PC-3 (cell line): ENCODE measurements around the gene LMAN1. TPM values are rescaled to one million over a fixed set of nuclear protein-coding genes. Genes with fewer than 3 reads are reported as not detected.
A peak's percentile ranks its signal among the peaks of the same experiment; 100 is the strongest.

Source experiments
- ATAC-seq: fragments of 200-7000 bp; cut with Tn5 transposase; 2 replicates; pipeline ENCODE4 v1.9.1; 2020; ENCODE audit warnings: mild to moderate bottlenecking, moderate library complexity
- BruUV-seq: library from RNA; stranded (reverse); fragments of 400-500 nt; replicated peaks from 2 replicates; lab custom pipeline; 2021; lab: Mats Ljungman, UMichigan
- CTCF ChIA-PET: fragments of 300-600 bp; sonication (Branson Sonifier 250); formaldehyde crosslinking; loops from one replicate; lab custom pipeline; 2022; ENCODE audit warnings: antibody characterized with exemption; lab: Charles Lee
- POLR2A ChIA-PET: fragments of 300-600 bp; sonication (Branson Sonifier 250); formaldehyde crosslinking; loops from one replicate; lab custom pipeline; 2022; ENCODE audit warnings: antibody characterized with exemption; ENCODE audit not compliant: unreplicated experiment; lab: Charles Lee
- DNase-seq: peaks from one replicate; pipeline ENCODE4 v3.0.0-alpha.2; 2015
- H2AFZ ChIP-seq: fragments of 300-600 bp; sonication (generic); 2 replicates; pipeline ENCODE4 v1.6.0; 2016; ENCODE audit warnings: antibody characterized with exemption, low read length
- H3F3A ChIP-seq: fragments of 300-600 bp; sonication (generic); one replicate; pipeline ENCODE4 v1.6.0; 2017; ENCODE audit warnings: antibody characterized with exemption, low read length, control low read depth, mild to moderate bottlenecking; ENCODE audit not compliant: unreplicated experiment
- H3K27ac ChIP-seq: fragments of 300-600 bp; sonication (generic); 2 replicates; pipeline ENCODE4 v1.5.1; 2016; ENCODE audit warnings: mild to moderate bottlenecking, low read length
- H3K27me3 ChIP-seq: fragments of 300-600 bp; sonication (generic); 2 replicates; pipeline ENCODE4 v1.6.1; 2016; ENCODE audit warnings: low read length, mixed read lengths
- H3K36me3 ChIP-seq: fragments of 300-600 bp; sonication (generic); 2 replicates; pipeline ENCODE4 v1.6.1; 2016; ENCODE audit warnings: low read depth, mixed run types, low read length, mixed read lengths
- H3K4me1 ChIP-seq: fragments of 300-600 bp; sonication (generic); 2 replicates; pipeline ENCODE4 v1.5.1; 2016; ENCODE audit warnings: low read length; ENCODE audit not compliant: insufficient read depth
- H3K4me2 ChIP-seq: fragments of 300-600 bp; sonication (generic); 2 replicates; pipeline ENCODE4 v1.6.0; 2016; ENCODE audit warnings: low read length
- H3K4me3 ChIP-seq: fragments of 300-600 bp; sonication (generic); 2 replicates; pipeline ENCODE4 v1.5.1; 2016; ENCODE audit warnings: mild to moderate bottlenecking, low read length, mixed read lengths
- H3K79me2 ChIP-seq: fragments of 300-600 bp; sonication (generic); 2 replicates; pipeline ENCODE4 v1.6.1; 2017; ENCODE audit warnings: low read length, mixed read lengths
- H3K9ac ChIP-seq: fragments of 300-600 bp; sonication (generic); 2 replicates; pipeline ENCODE4 v1.6.0; 2016; ENCODE audit warnings: mild to moderate bottlenecking, low read length
- H3K9me2 ChIP-seq: fragments of 300-600 bp; sonication (generic); replicated peaks from 2 replicates; pipeline ENCODE4 v1.6.1; 2016; ENCODE audit warnings: mixed run types, low read length, mixed read lengths
- H3K9me3 ChIP-seq: fragments of 300-600 bp; sonication (generic); 2 replicates; pipeline ENCODE4 v1.6.1; 2016; ENCODE audit warnings: low read length, mixed read lengths
- H4K20me1 ChIP-seq: fragments of 300-600 bp; sonication (generic); 2 replicates; pipeline ENCODE4 v1.6.1; 2016; ENCODE audit warnings: low read length, mixed read lengths
- CTCF ChIP-seq: fragments of 300-600 bp; sonication (generic); conservative IDR thresholded peaks from 2 replicates; pipeline ENCODE4 v1.5.1; 2017; ENCODE audit warnings: antibody characterized with exemption, low read depth, mild to moderate bottlenecking, low read length
- EZH2 ChIP-seq: fragments of 300-600 bp; sonication (generic); IDR thresholded peaks from one replicate; pipeline ENCODE4 v1.6.1; 2017; ENCODE audit warnings: antibody characterized with exemption, mild to moderate bottlenecking, low read length; ENCODE audit not compliant: unreplicated experiment
- EZH2phosphoT487 ChIP-seq: fragments of 300-600 bp; sonication (generic); IDR thresholded peaks from 2 replicates; pipeline ENCODE4 v1.6.1; 2018; ENCODE audit warnings: mild to moderate bottlenecking, antibody characterized with exemption, low read length, borderline replicate concordance
- intact Hi-C: fragments of 100-400 bp; cut with micrococcal nuclease; formaldehyde crosslinking; loops from 2 replicates; pipeline ENCODE4 v1.9.0; 2023
- total RNA-seq: library from RNA; depleted of rRNA; stranded (reverse); fragments of >200 nt; gene quantifications from 2 replicates; pipeline ENCODE4 v1.2.3, GENCODE V29; 2014

The LMAN1 gene
- total RNA-seq, 1 experiment from 2014 or later, result 126 TPM

GRCh38 chr18:59357928-59358327, 1.1 kb downstream of the LMAN1 start:
- intact Hi-C loops, result loop anchor here (2.0 kb wide), 1 partner anchor 45 kb away; no protein-coding TSS in a partner anchor
- Histone ChIP-seq H3K27ac (peak overlapping the region; percentile 84), H3K9ac (peak overlapping the region; percentile 97), H3K79me2 (peaks cover 43% of the 10 kb centered on the region), H3K27me3 (no peaks in the 10 kb centered on the region), H3K4me1 (peaks cover 20% of the 10 kb centered on the region), H2AFZ (no peak overlapping the region), H3K9me3 (no peaks in the 10 kb centered on the region), H3K4me3 (peak overlapping the region; percentile 95), H4K20me1 (peaks cover 24% of the 10 kb centered on the region; the same call in 1 of the 2 replicates), H3K9me2 (no peaks in the 10 kb centered on the region), H3F3A (no peaks in the 10 kb centered on the region), H3K4me2 (peak overlapping the region; percentile 90), H3K36me3 (peaks cover 29% of the 10 kb centered on the region)
- ATAC-seq, result peak; percentile 45
- TF ChIP-seq EZH2phosphoT487 (no peak), CTCF (no peak), EZH2 (no peak)
- DNase-seq, result peak; percentile 84
- POLR2A ChIA-PET, result interaction anchor here (0.6 kb wide), 1 partner anchor 44 kb away, joined by 3 read pairs; no protein-coding TSS in a partner anchor
- TSS peak; percentile 33 for BruUV-seq
- CTCF ChIA-PET, result interaction anchor here (0.7 to 1.1 kb wide), 2 partner anchors 44 to 57 kb away, joined by 3 to 9 read pairs; no protein-coding TSS in a partner anchor

GRCh38 chr18:59354731-59355130, 4.3 kb downstream of the LMAN1 start:
- intact Hi-C loops, result no loop called here
- DNase-seq (no peak), ATAC-seq (no peak)
- TF ChIP-seq EZH2phosphoT487, result no peak
- TF ChIP-seq EZH2, result no peak
- TF ChIP-seq CTCF, result no peak
- H3F3A ChIP-seq, result no peaks in the 10 kb centered on the region
- no peaks in the 10 kb centered on the region for H3K27me3 ChIP-seq
- H3K9ac ChIP-seq, result no peak overlapping the region
- H3K4me3 ChIP-seq, result no peak overlapping the region
- BruUV-seq, result no TSS peak
- ChIA-PET CTCF (interaction anchor here (0.8 kb wide), 1 partner anchor 48 kb away, joined by 3 read pairs; no protein-coding TSS in a partner anchor), POLR2A (no interaction called here)
- H3K9me3 ChIP-seq, result no peaks in the 10 kb centered on the region
- peaks cover 43% of the 10 kb centered on the region for H3K79me2 ChIP-seq
- no peak overlapping the region for H2AFZ ChIP-seq
- peaks cover 52% of the 10 kb centered on the region for H3K36me3 ChIP-seq
- peaks cover 24% of the 10 kb centered on the region; the same call in 1 of the 2 replicates for H4K20me1 ChIP-seq
- no peak overlapping the region for H3K27ac ChIP-seq
- peaks cover 13% of the 10 kb centered on the region for H3K4me1 ChIP-seq
- no peak overlapping the region for H3K4me2 ChIP-seq
- H3K9me2 ChIP-seq, result no peaks in the 10 kb centered on the region

GRCh38 chr18:59353079-59353680, 5.9 kb downstream of the LMAN1 start:
- Histone ChIP-seq H3K9ac (no peak overlapping the region), H3K9me2 (no peaks in the 10 kb centered on the region), H3F3A (no peaks in the 10 kb centered on the region), H3K27ac (no peak overlapping the region), H3K4me1 (peaks cover 13% of the 10 kb centered on the region), H4K20me1 (peaks cover 24% of the 10 kb centered on the region; the same call in 1 of the 2 replicates), H3K4me2 (no peak overlapping the region), H3K79me2 (peaks cover 32% of the 10 kb centered on the region), H2AFZ (no peak overlapping the region), H3K27me3 (no peaks in the 10 kb centered on the region), H3K9me3 (no peaks in the 10 kb centered on the region), H3K4me3 (no peak overlapping the region), H3K36me3 (peaks cover 66% of the 10 kb centered on the region)
- CTCF ChIA-PET, result no interaction called here
- TF ChIP-seq CTCF, result no peak
- peak; percentile 13 for DNase-seq
- BruUV-seq, result no TSS peak
- intact Hi-C loops, result no loop called here
- ATAC-seq, result no peak
- POLR2A ChIA-PET, result interaction anchor here (0.6 kb wide), 1 partner anchor 58 kb away, joined by 6 read pairs; no protein-coding TSS in a partner anchor
